LNCAP (cell line): Measurements from ENCODE around the gene MAST2.

Experiments used
- CTCF ChIP-seq: fragments of 450-650 bp; IDR thresholded peaks from 2 replicates; pipeline ENCODE4 v1.5.1; 2017; ENCODE audit warnings: mild to moderate bottlenecking

Gene MAST2

DNA sequence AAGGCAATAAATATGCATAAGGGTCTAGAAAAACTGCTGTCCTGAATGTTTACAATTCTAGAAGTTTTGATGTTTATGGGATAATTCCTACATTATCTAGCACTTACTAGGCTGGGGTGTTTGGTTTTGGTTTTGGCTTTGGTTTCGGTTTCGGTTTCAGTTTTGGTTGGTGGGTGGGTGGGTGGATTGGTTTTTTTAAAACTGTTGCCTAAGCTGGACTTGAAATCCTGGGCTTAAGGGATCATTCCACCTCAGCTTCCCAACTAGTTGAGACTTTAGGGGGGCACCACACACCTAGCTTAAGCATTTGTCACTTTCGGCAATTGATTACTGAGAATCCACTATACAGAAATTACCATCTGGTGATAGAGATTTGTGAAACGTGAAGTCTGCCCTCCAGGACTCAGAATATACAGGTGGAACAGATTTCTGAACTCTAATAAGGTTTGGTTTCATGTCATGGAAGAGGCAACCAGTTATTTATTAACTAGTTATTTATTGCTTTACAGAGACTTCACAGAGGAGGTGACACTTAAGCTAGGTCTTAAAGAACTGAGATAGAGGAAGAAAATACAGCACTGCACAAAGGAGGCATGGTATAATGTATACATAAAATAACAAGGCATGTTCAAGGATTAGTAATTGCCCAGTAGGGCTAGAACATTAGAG lies 259.4 kb downstream of the MAST2 start:
- no peak for TF ChIP-seq CTCF

DNA sequence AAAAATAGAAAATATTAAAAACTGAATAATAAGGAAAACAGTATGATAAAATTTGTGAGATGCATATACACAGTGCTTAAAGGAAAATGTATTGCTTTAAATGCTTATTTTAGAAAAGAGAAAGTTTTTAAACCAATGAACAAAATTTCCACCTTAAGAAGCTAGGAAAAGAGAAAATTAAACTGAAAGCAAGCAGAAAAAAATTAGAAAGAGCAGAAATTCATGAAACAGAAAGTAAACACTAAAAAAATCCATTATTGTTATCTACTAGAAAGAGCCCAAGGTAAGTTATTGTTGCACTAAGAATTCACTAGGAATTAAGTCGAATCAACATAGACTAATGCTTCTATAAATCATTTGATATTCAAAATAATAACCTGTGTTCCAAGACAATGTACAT lies 261.3 kb downstream of the MAST2 start:
- no peak for TF ChIP-seq CTCF

- TF ChIP-seq CTCF: no peak
Observed at GRCh38 chr1:46065405-46065804, 262.0 kb downstream of the MAST2 start.

DNA sequence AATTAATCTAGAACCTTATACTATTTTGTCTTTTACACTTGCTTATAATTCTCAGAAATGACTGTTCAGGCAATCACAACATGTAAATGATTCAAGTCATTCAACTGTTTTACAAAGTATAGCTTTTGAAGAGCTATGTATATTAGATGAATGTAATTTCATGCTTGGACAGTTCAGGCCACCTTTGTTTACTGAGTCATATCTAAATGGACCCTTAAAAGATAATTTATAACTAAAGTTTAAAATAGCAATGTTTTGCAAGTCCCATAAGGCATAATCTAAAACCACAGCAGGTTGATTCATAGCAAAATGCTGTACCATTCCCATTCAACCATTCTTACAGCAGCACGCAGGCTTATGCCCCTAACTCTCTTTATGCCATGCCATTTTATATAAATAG lies 264.2 kb downstream of the MAST2 start:
- TF ChIP-seq CTCF: no peak

DNA sequence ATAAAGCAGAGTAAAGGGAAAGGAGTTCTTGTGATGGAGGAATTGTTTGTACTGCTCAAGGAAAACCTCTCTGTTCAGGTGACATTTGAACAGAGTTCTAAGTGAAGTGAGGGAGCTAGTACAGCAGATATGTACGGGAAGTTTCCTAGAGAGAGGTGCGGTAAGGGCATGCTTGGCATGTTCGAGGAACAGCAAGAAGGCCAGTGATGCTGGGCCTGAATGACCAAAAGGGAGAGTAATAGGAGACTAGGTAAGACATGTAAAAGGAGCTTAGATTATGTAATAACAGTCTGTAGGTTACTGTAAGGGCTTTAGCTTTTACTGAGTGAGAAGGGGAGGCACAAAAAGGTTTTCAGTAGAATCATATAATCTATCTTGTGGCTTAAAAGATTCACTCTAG lies 265.1 kb downstream of the MAST2 start:
- TF ChIP-seq CTCF: no peak

DNA sequence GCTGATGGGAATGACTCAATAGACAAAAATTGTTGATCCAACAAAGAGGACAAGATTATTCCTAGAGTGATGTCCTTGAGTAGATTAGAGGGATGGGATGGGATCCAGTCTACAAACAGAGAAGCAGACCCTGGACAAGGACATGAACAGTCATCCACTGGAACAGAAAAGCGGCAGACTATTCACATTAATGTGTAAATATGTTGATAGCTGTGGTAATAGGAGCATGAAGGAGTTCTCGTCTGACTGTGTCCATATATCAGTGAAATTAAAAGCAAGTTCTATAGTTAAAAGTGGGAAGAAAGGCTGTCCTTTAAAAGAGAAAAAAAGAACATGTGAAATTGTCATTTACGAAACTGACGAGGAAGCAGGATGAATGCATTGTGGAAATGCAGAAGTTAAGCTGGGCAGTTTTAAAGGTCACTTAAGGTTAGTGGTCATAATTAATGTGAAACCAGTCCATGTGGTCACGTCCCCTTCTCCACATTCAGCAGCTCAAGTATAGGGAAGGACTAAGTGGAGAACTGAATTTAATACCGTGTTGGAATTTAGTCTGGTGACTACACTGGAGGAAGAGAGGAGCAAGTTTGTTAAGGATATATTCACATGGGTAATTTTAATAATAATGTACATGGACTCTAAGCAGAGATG lies 266.9 kb downstream of the MAST2 start:
- no peak for TF ChIP-seq CTCF

GRCh38 chr1:46072975-46073374 lies 269.6 kb downstream of the MAST2 start:
- TF ChIP-seq CTCF: no peak
